H1 (cell line): ENCODE data around the gene POLDIP2. TPM values are rescaled to one million over a fixed set of nuclear protein-coding genes. Genes with fewer than 3 reads are reported as not detected.
A peak's percentile ranks its signal among the peaks of the same experiment; 100 is the strongest.

Experiments
- CTCF ChIA-PET: fragments of 300-600 bp; sonication (Branson Sonifier 250); formaldehyde crosslinking; loops from one replicate; lab custom pipeline; 2021; ENCODE audit not compliant: partially characterized antibody; lab: Charles Lee
- POLR2A ChIA-PET: fragments of 300-600 bp; sonication (Branson Sonifier 250); formaldehyde crosslinking; loops from one replicate; lab custom pipeline; 2021; ENCODE audit warnings: inconsistent platforms; ENCODE audit not compliant: partially characterized antibody; lab: Charles Lee
- DNase-seq, 2 experiments: peaks; one replicate each; pipeline versions ENCODE4 v3.0.0 to v3.0.0-alpha.2; 2010 to 2022; ENCODE audit warnings: low spot score in 2 of 2, low read depth in 1 of 2, mixed read lengths in 1 of 2
- FAIRE-seq: peaks from 2 replicates; lab custom pipeline; 2011; peaks lifted over from hg19 to GRCh38; lab: Jason Lieb, UNC
- H2AFZ ChIP-seq: 2 replicates; pipeline ENCODE4 v1.8.1; 2012; ENCODE audit warnings: low read length, inconsistent platforms
- H2AK5ac ChIP-seq: 2 replicates; pipeline ENCODE4 v1.6.1; 2013; ENCODE audit warnings: low read depth, low read length
- H2BK120ac ChIP-seq: replicated peaks from 2 replicates; pipeline ENCODE3; 2013; ENCODE audit warnings: low read depth, low read length, inconsistent platforms
- H2BK12ac ChIP-seq: 2 replicates; pipeline ENCODE4 v1.6.1; 2013; ENCODE audit warnings: low read depth, low read length
- H2BK15ac ChIP-seq: 2 replicates; pipeline ENCODE4 v1.6.1; 2013; ENCODE audit warnings: low read length
- H2BK20ac ChIP-seq: 2 replicates; pipeline ENCODE4 v1.6.1; 2013; ENCODE audit warnings: low read length
- H2BK5ac ChIP-seq: 2 replicates; pipeline ENCODE4 v1.6.1; 2013; ENCODE audit warnings: low read depth, low read length
- H3K14ac ChIP-seq: 2 replicates; pipeline ENCODE4 v1.6.1; 2013; ENCODE audit warnings: inconsistent platforms; ENCODE audit not compliant: insufficient read length
- H3K18ac ChIP-seq: 2 replicates; pipeline ENCODE4 v1.6.1; 2013; ENCODE audit warnings: low read length; ENCODE audit errors: extremely low read depth
- H3K23ac ChIP-seq: 2 replicates; pipeline ENCODE4 v1.6.1; 2013; ENCODE audit warnings: inconsistent platforms; ENCODE audit not compliant: insufficient read length
- H3K23me2 ChIP-seq: 2 replicates; pipeline ENCODE4 v1.6.1; 2013; ENCODE audit warnings: low read depth, low read length
- H3K27ac ChIP-seq: 2 replicates; pipeline ENCODE4 v1.6.1; 2011; ENCODE audit warnings: low read depth, low read length, inconsistent platforms
- H3K27me3 ChIP-seq, 4 experiments: replicated peaks in 1 of 4; 1 replicate in 1 of 4; 2 replicates in 3 of 4; pipeline versions ENCODE4 v1.6.1 to v1.8.1; 2011 to 2013; ENCODE audit warnings: low read length in 3 of 4, mild to moderate bottlenecking in 3 of 4, inconsistent platforms in 2 of 4, mixed read lengths in 2 of 4, moderate library complexity in 1 of 4; ENCODE audit not compliant: control insufficient read depth in 3 of 4, insufficient read depth in 3 of 4; ENCODE audit errors: extremely low read depth in 1 of 4
- H3K36me3 ChIP-seq, 4 experiments: 2 replicates each; pipeline versions ENCODE4 v1.6.1 to v1.8.1; 2011 to 2013; ENCODE audit warnings: mild to moderate bottlenecking in 4 of 4, low read length in 3 of 4, moderate library complexity in 2 of 4, control low read depth in 1 of 4, inconsistent platforms in 1 of 4; ENCODE audit not compliant: insufficient read depth in 4 of 4, control insufficient read depth in 2 of 4
- H3K4ac ChIP-seq: replicated peaks from 2 replicates; pipeline ENCODE3; 2013; ENCODE audit warnings: low read length, low read depth, mixed read lengths, inconsistent platforms; ENCODE audit not compliant: insufficient read length
- H3K4me1 ChIP-seq, 4 experiments: replicated peaks in 1 of 4; 1 replicate in 1 of 4; 2 replicates in 3 of 4; pipeline versions ENCODE4 v1.6.1 to v1.8.1; 2011 to 2013; ENCODE audit warnings: low read length in 3 of 4, inconsistent platforms in 2 of 4, mixed read lengths in 1 of 4; ENCODE audit not compliant: insufficient read depth in 4 of 4, control insufficient read depth in 3 of 4
- H3K4me2 ChIP-seq, 2 experiments: 2 replicates each; pipeline versions ENCODE4 v1.6.1 to v1.8.1; 2011 to 2013; ENCODE audit warnings: low read depth in 2 of 2, low read length in 2 of 2, control low read depth in 1 of 2, inconsistent platforms in 1 of 2, mild to moderate bottlenecking in 1 of 2; ENCODE audit not compliant: insufficient read depth in 1 of 2
- H3K4me3 ChIP-seq, 4 experiments: fragments of 200-600, 300-600 bp in 1 of 4; sonication (generic), shearing (Covaris generic), sonication (Bioruptor Twin) in 1 of 4; 2 replicates each; pipeline versions ENCODE4 v1.5.1 to v1.8.1; 2011 to 2016; ENCODE audit warnings: low read length in 4 of 4, low read depth in 3 of 4, control low read depth in 2 of 4, inconsistent platforms in 2 of 4, mild to moderate bottlenecking in 2 of 4, mixed read lengths in 1 of 4, moderate library complexity in 1 of 4; ENCODE audit not compliant: insufficient read depth in 2 of 4; ENCODE audit errors: extremely low read depth in 1 of 4
- H3K56ac ChIP-seq: replicated peaks from 2 replicates; pipeline ENCODE3; 2013; ENCODE audit warnings: low read depth, mild to moderate bottlenecking, mixed read lengths, low read length, inconsistent platforms; ENCODE audit not compliant: insufficient read length
- H3K79me1 ChIP-seq: 2 replicates; pipeline ENCODE4 v1.6.1; 2013; ENCODE audit warnings: low read depth, low read length, control low read depth
- H3K79me2 ChIP-seq, 2 experiments: 2 replicates each; pipeline versions ENCODE4 v1.6.1 to v1.8.1; 2012 to 2013; ENCODE audit warnings: low read length in 2 of 2, mild to moderate bottlenecking in 2 of 2, inconsistent platforms in 1 of 2; ENCODE audit not compliant: insufficient read depth in 2 of 2, control insufficient read depth in 1 of 2
- H3K9ac ChIP-seq, 4 experiments: replicated peaks in 1 of 4; 1 replicate in 1 of 4; 2 replicates in 3 of 4; pipeline versions ENCODE4 v1.6.1 to v1.8.1; 2011 to 2013; ENCODE audit warnings: low read depth in 3 of 4, low read length in 3 of 4, control low read depth in 2 of 4, mild to moderate bottlenecking in 2 of 4, moderate library complexity in 2 of 4, inconsistent platforms in 1 of 4; ENCODE audit errors: extremely low read depth in 1 of 4
- H3K9me3 ChIP-seq, 2 experiments: 2 replicates each; pipeline versions ENCODE4 v1.6.1 to v1.8.1; 2012 to 2013; ENCODE audit warnings: mild to moderate bottlenecking in 2 of 2, moderate library complexity in 2 of 2, control low read depth in 1 of 2, inconsistent platforms in 1 of 2, low read depth in 1 of 2, low read length in 1 of 2, mixed read lengths in 1 of 2; ENCODE audit not compliant: insufficient read depth in 2 of 2
- H4K20me1 ChIP-seq, 2 experiments: replicated peaks in 1 of 2; 2 replicates each; pipeline versions ENCODE3 to v1.8.1; 2011 to 2013; ENCODE audit warnings: inconsistent platforms in 2 of 2, low read length in 2 of 2, mild to moderate bottlenecking in 1 of 2; ENCODE audit not compliant: insufficient read depth in 2 of 2, control insufficient read depth in 1 of 2
- H4K5ac ChIP-seq: 2 replicates; pipeline ENCODE4 v1.6.1; 2013; ENCODE audit warnings: low read length, low read depth, mixed read lengths, inconsistent platforms; ENCODE audit not compliant: insufficient read length
- H4K8ac ChIP-seq: 2 replicates; pipeline ENCODE4 v1.8.0; 2013; ENCODE audit warnings: mild to moderate bottlenecking, moderate library complexity, low read length, inconsistent platforms; ENCODE audit not compliant: insufficient read depth; ENCODE audit errors: extremely low read depth
- H4K91ac ChIP-seq: replicated peaks from 2 replicates; pipeline ENCODE3; 2013; ENCODE audit warnings: low read length, mixed read lengths, inconsistent platforms; ENCODE audit not compliant: insufficient read length
- CTBP2 ChIP-seq: IDR thresholded peaks from 2 replicates; pipeline ENCODE4 v1.7.0; 2011; ENCODE audit warnings: borderline replicate concordance, mild to moderate bottlenecking, moderate library complexity, mixed read lengths, low read length; ENCODE audit not compliant: insufficient read depth, insufficient read length
- SAP30 ChIP-seq: fragments of 300-600 bp; sonication (generic); IDR thresholded peaks from 2 replicates; pipeline ENCODE4 v1.7.1; 2012; ENCODE audit warnings: low read length, moderate library complexity, mild to moderate bottlenecking, inconsistent platforms; ENCODE audit not compliant: insufficient read depth, insufficient replicate concordance
- YY1 ChIP-seq: IDR thresholded peaks from 2 replicates; pipeline ENCODE4 v1.6.1; 2011; ENCODE audit warnings: low read depth, mild to moderate bottlenecking, low read length
- WGBS, 2 experiments: shearing (Covaris generic) in 1 of 2; methylation state at CpG; one replicate each; pipeline versions ENCODE4 v1.1.6 to v1.1.7; 2013 to 2015; ENCODE audit warnings: low lambda C conversion rate in 2 of 2, mixed read lengths in 2 of 2, inconsistent platforms in 1 of 2, low coverage in 1 of 2, missing lambda C conversion rate in 1 of 2; ENCODE audit not compliant: insufficient replicate concordance in 2 of 2, insufficient coverage in 1 of 2, insufficient read length in 1 of 2; ENCODE audit errors: extremely low coverage in 1 of 2, missing lambda C conversion rate in 1 of 2; 5-methylcytosine and 5-hydroxymethylcytosine counted together
- polyA plus RNA-seq, 7 experiments: library from polyadenylated mRNA; depleted of rRNA in 3 of 7; stranded (reverse) in 5 of 7; unstranded in 2 of 7; fragments of >200 nt in 5 of 7; fragments of 200-250 nt in 2 of 7; gene quantifications; 1 replicate in 5 of 7; 2 replicates in 1 of 7; 4 replicates in 1 of 7; pipeline versions ENCODE4 v1.2.1 to v1.2.3, GENCODE V29; 2011 to 2013; ENCODE audit warnings: missing spikeins in 2 of 7, mixed read lengths in 2 of 7
- total RNA-seq: library from RNA; stranded (reverse); fragmentation: NEBNext Ultra II Directional; extraction: Animal tissue kit (Norgen Biotek cat#: 25700); gene quantifications from 2 replicates; pipeline ENCODE4 v1.2.1, GENCODE V29; 2021

POLDIP2 gene
- total and polyA plus RNA-seq, 2 of the 8 experiments (the other 6 are each of a cell fraction or from before 2014, with no cell fraction given), result 74.0 to 76.1 TPM

- TF ChIP-seq YY1 (no peak), CTBP2 (no peak), SAP30 (no peak)
- TF ChIP-seq, all 59 proteins: peak for 0
- Histone ChIP-seq H3K79me1 (no peaks in the 10 kb centered on the region; the same call in 1 of the 2 replicates), H3K14ac (no peak overlapping the region), H2BK15ac (no peak overlapping the region), H3K27me3 (peaks cover 33 to 55% (median 48%) of the 10 kb centered on the region in 4 experiments), H2AFZ (no peak overlapping the region), H4K20me1 (peaks cover 2 to 9% of the 10 kb centered on the region in 2 experiments), H3K4ac (no peak overlapping the region), H3K4me3 (no peak overlapping the region), H3K4me2 (no peak overlapping the region; a peak in 1 of 4 replicates), H3K79me2 (no peaks in the 10 kb centered on the region), H4K91ac (no peak overlapping the region), H3K56ac (no peak overlapping the region), H2BK12ac (no peak overlapping the region), H2BK120ac (no peak overlapping the region), H2BK5ac (no peak overlapping the region), H3K36me3 (no peaks in the 10 kb centered on the region), H2BK20ac (0 out of 2 replicates have a peak overlapping the region, but pooled peaks have one; percentile 21), H2AK5ac (no peak overlapping the region), H4K5ac (no peak overlapping the region), H3K27ac (no peak overlapping the region), H3K4me1 (peaks cover 0 to 13% (median 6%) of the 10 kb centered on the region in 4 experiments; a peak in 4 of 7 replicates), H3K9me3 (no peaks in the 10 kb centered on the region), H3K9ac (no peak overlapping the region), H3K23me2 (peaks cover 14% of the 10 kb centered on the region), H4K8ac (no peak overlapping the region), H3K23ac (no peak overlapping the region), H3K18ac (no peak overlapping the region)
- FAIRE-seq (no peak), DNase-seq (no peak)
- POLR2A ChIA-PET, result interaction anchor here (0.6 to 12.7 kb wide), 4 partner anchors 8 to 23 kb away, joined by 3 to 135 read pairs (median 6); partner anchors contain the start of genes POLDIP2, SARM1 and SLC46A1
- CTCF ChIA-PET, result interaction anchor here (0.9 to 14.7 kb wide), 11 partner anchors 8 to 169 kb away, joined by 3 to 142 read pairs (median 4); partner anchors contain the start of gene SARM1
- WGBS, 2 experiments, result 85% methylated on average over 10 of the region's 10 CpGs; no CpG with 5 or more reads in 1 of the 2 experiments
These were observed 22.8 kb upstream of the POLDIP2 start for GRCh38 chr17:28379814-28380801.
